DND-41 (cell line): ENCODE results near the gene PTPRD.

Experiments used
- ATAC-seq: fragments of 200-7000 bp; cut with Tn5 transposase; 3 replicates; pipeline ENCODE4 v1.9.1; 2021; ENCODE audit warnings: low read depth; ENCODE audit not compliant: insufficient read depth
- DNase-seq: peaks from one replicate; pipeline ENCODE4 v3.0.0-alpha.2; 2020
- H2AFZ ChIP-seq: 2 replicates; pipeline ENCODE4 v1.6.0; 2012; ENCODE audit warnings: low read depth, low read length
- H3K27ac ChIP-seq: 2 replicates; pipeline ENCODE4 v1.5.1; 2012; ENCODE audit warnings: low read length, inconsistent platforms
- H3K27me3 ChIP-seq: fragments of 200-600 bp; sonication (generic); 2 replicates; pipeline ENCODE4 v1.6.0; 2012; ENCODE audit warnings: low read length, mild to moderate bottlenecking, inconsistent platforms; ENCODE audit not compliant: insufficient read depth, poor library complexity
- H3K36me3 ChIP-seq: 2 replicates; pipeline ENCODE4 v1.5.1; 2012; ENCODE audit warnings: low read length, inconsistent platforms; ENCODE audit not compliant: insufficient read depth
- H3K4me1 ChIP-seq: 2 replicates; pipeline ENCODE4 v1.5.1; 2012; ENCODE audit warnings: mild to moderate bottlenecking, low read length; ENCODE audit not compliant: insufficient read depth
- H3K4me2 ChIP-seq: 2 replicates; pipeline ENCODE4 v1.6.0; 2012; ENCODE audit warnings: mild to moderate bottlenecking, moderate library complexity, low read length, inconsistent platforms; ENCODE audit not compliant: insufficient read depth
- H3K4me3 ChIP-seq, 2 experiments: fragments of 200-600 bp in 1 of 2; shearing (Covaris generic) in 1 of 2; 2 replicates each; pipeline ENCODE4 v1.5.1; 2012 to 2016; ENCODE audit warnings: inconsistent platforms in 2 of 2, low read length in 2 of 2, mild to moderate bottlenecking in 2 of 2, low read depth in 1 of 2, moderate library complexity in 1 of 2
- H3K79me2 ChIP-seq: 2 replicates; pipeline ENCODE4 v1.6.0; 2012; ENCODE audit warnings: low read length, inconsistent platforms; ENCODE audit not compliant: insufficient read depth
- H3K9ac ChIP-seq: 2 replicates; pipeline ENCODE4 v1.6.0; 2012; ENCODE audit warnings: low read depth, mild to moderate bottlenecking, inconsistent platforms, low read length, moderate library complexity
- H3K9me3 ChIP-seq: 2 replicates; pipeline ENCODE4 v1.5.1; 2012; ENCODE audit warnings: low read length, moderate library complexity, mild to moderate bottlenecking, inconsistent platforms; ENCODE audit not compliant: insufficient read depth, severe bottlenecking
- H4K20me1 ChIP-seq: 2 replicates; pipeline ENCODE4 v1.6.0; 2012; ENCODE audit warnings: low read length; ENCODE audit not compliant: insufficient read depth
- CTCF ChIP-seq: IDR thresholded peaks from 2 replicates; pipeline ENCODE4 v1.5.1; 2012; ENCODE audit warnings: borderline replicate concordance, low read length, moderate library complexity, mild to moderate bottlenecking; ENCODE audit not compliant: poor library complexity, severe bottlenecking; ENCODE audit errors: extremely low read depth
- EZH2 ChIP-seq: IDR thresholded peaks from 3 replicates; pipeline ENCODE4 v1.6.1; 2012; ENCODE audit warnings: borderline replicate concordance, low read depth, mild to moderate bottlenecking, moderate library complexity, low read length, inconsistent platforms; ENCODE audit not compliant: severe bottlenecking

Gene PTPRD

GRCh38 chr9:8434621-8435020 is 2178.2 kb downstream of the PTPRD start:
- Histone ChIP-seq H2AFZ (no peak overlapping the region), H3K9ac (no peak overlapping the region), H3K4me1 (no peaks in the 10 kb centered on the region; the same call in 1 of the 2 replicates), H3K4me2 (no peak overlapping the region), H3K79me2 (no peaks in the 10 kb centered on the region), H3K27me3 (no peaks in the 10 kb centered on the region), H4K20me1 (no peaks in the 10 kb centered on the region), H3K27ac (no peak overlapping the region), H3K9me3 (no peaks in the 10 kb centered on the region), H3K4me3 (no peak overlapping the region), H3K36me3 (no peaks in the 10 kb centered on the region)
- no peak for TF ChIP-seq CTCF
- no peak for TF ChIP-seq EZH2
- DNase-seq (no peak), ATAC-seq (no peak)

GRCh38 chr9:8432224-8432623 is 2180.6 kb downstream of the PTPRD start:
- H3K4me2 ChIP-seq, result no peak overlapping the region
- H2AFZ ChIP-seq, result no peak overlapping the region
- no peak overlapping the region for H3K9ac ChIP-seq
- no peaks in the 10 kb centered on the region for H3K9me3 ChIP-seq
- no peaks in the 10 kb centered on the region for H3K79me2 ChIP-seq
- H3K27ac ChIP-seq, result no peak overlapping the region
- no peaks in the 10 kb centered on the region for H3K27me3 ChIP-seq
- TF ChIP-seq CTCF (no peak), EZH2 (no peak)
- ATAC-seq, result no peak
- H4K20me1 ChIP-seq, result no peaks in the 10 kb centered on the region
- no peaks in the 10 kb centered on the region for H3K36me3 ChIP-seq
- peaks cover 14% of the 10 kb centered on the region for H3K4me1 ChIP-seq
- H3K4me3 ChIP-seq, result no peak overlapping the region
- no peak for DNase-seq

GRCh38 chr9:8431505-8431904 is 2181.3 kb downstream of the PTPRD start:
- Histone ChIP-seq H3K9ac (no peak overlapping the region), H2AFZ (no peak overlapping the region), H4K20me1 (no peaks in the 10 kb centered on the region), H3K27ac (no peak overlapping the region), H3K36me3 (no peaks in the 10 kb centered on the region), H3K79me2 (no peaks in the 10 kb centered on the region), H3K4me2 (no peak overlapping the region), H3K4me1 (peaks cover 14% of the 10 kb centered on the region), H3K4me3 (no peak overlapping the region), H3K27me3 (no peaks in the 10 kb centered on the region), H3K9me3 (no peaks in the 10 kb centered on the region)
- no peak for ATAC-seq
- DNase-seq, result no peak
- TF ChIP-seq CTCF (no peak), EZH2 (no peak)

GRCh38 chr9:8430945-8431344 is 2181.9 kb downstream of the PTPRD start:
- Histone ChIP-seq H3K4me2 (no peak overlapping the region), H3K9me3 (no peaks in the 10 kb centered on the region), H3K9ac (no peak overlapping the region), H3K4me1 (peaks cover 14% of the 10 kb centered on the region), H3K4me3 (no peak overlapping the region), H3K79me2 (no peaks in the 10 kb centered on the region), H2AFZ (no peak overlapping the region), H3K27me3 (no peaks in the 10 kb centered on the region), H3K27ac (no peak overlapping the region), H4K20me1 (no peaks in the 10 kb centered on the region), H3K36me3 (no peaks in the 10 kb centered on the region)
- TF ChIP-seq CTCF (no peak), EZH2 (no peak)
- DNase-seq (no peak), ATAC-seq (no peak; the same call in 2 of the 3 replicates)
